ENCODE data around the gene MED15.

MED15 gene

DNA sequence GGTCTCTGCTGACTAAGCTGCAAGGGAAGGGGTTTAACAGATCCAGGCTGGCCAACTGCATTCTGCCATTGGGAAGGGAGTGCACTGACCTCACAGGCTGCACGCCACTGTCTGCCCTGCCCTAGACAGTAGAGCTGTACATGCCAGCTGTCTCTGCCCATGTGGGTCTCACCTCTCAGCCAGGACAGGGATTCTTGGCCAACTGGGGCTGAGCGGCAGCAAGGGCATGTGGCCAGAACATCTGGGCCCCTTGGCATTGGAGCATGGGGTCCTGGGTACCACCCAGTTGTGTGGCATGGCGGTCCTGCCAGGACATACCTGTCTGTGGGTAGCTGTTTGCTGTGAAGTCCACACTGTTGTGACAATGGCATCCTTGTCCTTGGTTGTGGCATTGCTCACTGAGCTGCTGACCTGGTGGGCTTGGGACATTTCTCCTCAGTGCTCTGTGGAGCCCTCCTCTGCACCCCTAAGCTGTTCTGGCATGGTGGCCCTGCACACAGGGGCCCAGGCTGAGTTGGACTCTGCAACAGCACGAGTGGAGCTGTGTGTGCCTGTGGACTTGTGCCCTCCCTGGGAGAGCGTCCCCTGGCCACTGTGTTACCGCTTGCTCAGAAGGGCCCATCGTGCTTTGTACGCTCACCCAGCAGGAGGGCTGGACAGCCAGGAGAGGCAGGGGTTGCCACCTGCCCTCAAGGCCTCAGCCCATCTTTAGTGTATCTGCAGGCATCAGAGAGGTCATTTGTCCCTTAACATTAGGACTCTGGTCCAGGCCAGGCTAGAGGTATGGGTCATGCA is 46.7 kb downstream of the MED15 start:
- no peak for DNase-seq

DNA sequence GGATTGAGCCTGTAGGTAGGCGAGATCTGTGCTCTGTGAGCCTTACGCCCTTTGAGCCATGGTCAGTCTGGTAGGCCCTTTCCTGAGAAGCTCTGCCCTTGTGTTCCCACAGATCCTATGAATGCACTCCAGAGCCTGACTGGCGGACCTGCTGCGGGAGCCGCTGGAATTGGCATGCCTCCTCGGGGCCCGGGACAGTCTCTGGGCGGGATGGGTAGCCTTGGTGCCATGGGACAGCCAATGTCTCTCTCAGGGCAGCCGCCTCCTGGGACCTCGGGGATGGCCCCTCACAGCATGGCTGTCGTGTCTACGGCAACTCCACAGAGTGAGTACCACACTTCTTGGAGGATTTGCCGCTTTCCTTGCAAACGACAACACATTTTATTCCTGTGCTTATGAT is 47.4 kb downstream of the MED15 start:
- no peak for DNase-seq

DNA sequence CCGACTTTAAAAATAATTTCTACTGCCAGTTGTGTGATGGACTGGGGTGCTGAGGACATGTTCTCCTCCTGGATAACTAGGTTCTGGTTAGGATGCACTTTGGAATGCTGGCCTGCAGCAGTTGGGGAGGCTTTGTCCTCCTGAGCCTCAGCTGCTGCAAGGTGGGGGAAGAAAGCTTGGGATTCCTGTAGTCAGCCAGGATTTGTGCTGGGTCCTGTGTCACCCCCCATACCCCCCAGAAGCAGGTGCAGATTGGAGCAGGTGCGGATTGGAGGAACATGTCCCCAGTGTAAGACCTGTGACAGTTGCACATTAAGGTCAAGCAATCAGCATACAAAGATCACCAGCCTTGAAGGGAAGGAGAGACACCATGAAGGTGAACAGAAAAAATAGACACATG is 51.1 kb downstream of the MED15 start:
- DNase-seq = no peak

DNA sequence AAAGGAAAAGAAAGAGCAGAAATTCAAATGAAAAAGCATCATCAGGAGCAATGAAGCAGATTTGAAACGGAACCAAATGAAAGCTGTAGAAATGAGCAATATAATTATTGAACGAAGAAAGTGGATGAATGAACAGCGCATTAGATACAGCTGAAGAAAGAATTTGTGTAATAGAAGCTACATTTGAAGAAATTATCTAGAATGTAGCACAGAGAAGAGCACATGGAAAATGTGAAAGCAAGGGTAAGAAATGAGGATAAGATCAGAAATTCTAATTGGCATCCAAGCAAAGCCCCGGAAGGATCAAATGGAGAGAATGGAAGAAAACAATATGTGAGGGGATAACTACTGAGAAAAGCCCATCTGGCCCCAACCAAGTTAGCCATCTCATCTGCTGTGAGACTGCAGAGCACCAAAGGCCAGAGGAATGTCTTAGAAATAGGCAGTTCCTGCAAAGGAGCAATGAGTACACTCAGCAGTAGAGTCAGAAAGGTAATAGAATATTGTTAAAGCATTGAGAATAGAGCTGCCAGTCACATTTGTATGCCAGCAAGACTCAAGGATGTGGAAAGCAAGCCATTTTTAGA is 51.9 kb downstream of the MED15 start:
- no peak for DNase-seq

DNA sequence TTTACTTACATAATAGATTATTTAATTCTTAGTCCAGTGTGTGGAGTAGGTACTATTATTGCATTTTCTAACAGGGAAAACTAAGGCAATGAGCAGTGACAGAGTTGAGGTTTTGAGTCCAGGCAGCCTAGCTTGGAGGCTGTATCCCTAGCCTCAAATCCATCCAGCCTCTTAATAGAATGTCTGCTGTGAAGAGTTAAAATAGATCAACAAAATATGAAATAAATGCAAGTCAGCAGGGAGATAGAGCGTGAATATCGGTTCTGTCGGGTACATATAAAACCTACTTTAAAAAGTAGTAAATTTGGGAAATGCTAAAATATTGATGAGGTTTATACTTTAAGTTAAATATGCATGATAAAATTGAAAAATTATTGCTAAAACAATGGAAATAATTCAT is 53.3 kb downstream of the MED15 start:
- no peak for DNase-seq

DNA sequence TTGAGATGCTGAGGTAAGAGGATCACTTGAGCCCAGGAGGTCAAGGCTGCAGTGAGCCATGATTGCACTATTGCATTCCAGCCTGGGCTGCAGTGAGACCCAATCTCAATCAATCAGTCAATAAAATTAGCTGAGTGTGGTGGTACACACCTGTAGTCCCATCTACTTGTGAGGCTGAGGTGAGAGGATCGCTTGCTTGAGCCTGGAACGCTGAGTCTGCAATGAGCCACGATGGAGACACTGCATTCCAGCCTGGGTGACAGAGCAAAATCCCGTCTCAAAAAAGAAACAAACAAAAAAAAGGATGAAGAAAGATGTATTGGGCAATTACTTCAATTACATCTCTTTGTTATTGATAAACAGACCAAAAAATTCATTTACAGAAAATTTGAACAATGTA is 54.5 kb downstream of the MED15 start:
- DNase-seq = no peak

DNA sequence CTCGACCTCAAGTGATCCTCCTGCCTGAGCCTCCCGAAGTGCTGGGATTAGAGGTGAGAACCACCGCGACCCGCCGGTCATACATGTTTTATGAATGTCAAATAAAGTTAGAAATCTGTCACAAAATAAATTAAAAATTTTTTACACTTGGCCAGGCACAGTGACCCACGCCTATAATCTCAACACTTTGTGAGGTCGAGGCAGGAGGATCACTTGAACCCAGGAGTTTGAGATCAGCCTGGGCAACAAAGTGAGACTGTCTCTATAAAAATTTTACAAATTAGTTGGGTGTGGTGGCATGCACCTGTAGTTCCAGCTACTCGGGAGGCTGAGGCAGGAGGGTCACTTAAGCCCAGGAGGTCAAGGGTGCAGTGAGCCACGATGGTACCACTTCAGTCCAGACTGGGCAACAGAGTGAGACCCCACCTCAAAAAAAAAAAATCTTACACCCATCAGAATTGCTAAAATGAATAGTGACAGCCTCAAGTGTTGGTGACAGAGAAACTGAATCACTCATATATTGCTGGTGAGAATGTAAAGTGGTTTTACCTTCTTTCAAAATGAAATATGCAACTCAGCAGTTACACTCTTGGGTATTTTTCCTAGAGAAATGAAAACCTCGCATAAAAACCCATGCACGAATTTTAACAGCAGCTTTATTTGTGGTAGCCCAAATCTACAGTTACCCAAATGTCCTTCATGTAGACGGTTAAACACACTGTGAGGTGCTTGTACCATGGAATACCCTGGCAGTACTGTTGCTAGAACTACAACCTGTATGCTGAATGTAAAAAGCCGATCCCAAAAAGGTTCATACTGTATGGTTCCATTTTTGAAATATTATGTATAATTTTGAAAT is 55.4 kb downstream of the MED15 start:
- DNase-seq = no peak

DNA sequence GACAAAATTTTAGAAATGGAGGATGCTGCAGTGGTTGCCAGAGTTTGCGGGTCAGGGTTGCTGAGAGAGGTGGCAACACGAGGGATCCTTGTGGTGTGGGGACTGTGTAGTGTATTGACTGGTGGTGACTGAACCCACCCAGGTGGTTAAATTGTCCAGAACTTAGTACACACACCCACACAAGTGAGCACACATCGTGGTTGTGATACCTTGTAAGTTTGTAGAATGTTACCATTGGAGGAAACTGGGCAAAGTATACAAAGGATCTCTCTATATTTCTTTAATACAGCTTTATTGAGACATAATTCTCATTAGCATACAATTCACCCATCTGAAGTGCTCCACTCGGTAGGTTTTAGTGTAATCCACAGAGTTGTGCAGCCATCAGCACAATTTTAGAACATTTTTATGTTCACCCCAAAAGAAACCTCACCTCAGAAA is 56.1 kb downstream of the MED15 start:
- no peak for DNase-seq

DNA sequence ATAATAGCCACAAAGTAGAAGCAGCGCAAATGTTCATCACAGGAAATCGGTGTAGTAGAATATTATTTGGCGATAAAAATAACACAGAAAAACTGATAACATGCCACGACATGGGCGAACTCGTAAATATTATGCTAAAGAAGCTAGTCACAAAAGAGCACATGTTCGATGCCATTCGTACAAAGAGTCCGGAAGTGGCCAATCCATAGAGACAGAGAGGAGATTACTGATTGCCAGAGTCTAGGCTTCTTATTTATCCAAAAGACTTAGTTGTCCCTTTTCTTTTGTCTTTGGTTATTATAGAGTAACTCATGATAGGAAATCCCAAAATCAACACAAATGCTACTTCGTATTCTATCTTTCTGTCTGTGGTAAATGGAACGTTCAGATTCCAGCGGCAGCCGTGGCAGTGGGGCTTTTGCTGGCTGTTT is 56.5 kb downstream of the MED15 start:
- DNase-seq = no peak

DNA sequence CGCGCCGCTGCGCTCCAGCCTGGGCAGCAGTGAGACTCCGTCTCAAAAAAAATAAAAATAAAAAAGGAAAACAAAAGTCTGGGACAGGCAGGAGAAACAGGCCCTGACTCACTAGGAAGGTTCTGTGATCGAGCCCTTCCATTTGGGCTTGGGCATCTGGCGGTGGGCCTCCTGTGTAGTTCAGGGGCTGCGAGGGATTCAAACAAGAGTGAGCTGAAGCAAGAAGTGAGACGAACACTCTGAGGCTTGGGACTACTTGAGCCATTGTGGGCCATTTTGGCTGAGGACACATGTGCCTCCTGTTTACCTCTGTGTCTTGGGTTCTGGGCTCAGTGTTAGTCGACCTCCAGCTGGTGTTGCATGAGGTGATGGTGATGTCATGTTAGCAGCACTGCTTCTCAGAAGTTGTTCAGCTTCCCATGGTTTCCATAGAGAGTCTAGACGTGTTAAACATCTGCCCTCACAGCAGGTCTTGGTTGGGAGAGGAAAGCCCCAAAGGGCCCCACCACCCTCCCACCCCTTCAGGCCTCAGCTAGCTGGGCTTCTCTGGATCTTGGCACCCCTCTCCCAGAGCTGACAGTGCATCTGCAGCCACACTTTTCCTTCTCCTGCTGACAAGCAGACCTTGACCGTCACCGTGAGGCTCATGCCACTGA is 57.8 kb downstream of the MED15 start:
- DNase-seq = no peak

DNA sequence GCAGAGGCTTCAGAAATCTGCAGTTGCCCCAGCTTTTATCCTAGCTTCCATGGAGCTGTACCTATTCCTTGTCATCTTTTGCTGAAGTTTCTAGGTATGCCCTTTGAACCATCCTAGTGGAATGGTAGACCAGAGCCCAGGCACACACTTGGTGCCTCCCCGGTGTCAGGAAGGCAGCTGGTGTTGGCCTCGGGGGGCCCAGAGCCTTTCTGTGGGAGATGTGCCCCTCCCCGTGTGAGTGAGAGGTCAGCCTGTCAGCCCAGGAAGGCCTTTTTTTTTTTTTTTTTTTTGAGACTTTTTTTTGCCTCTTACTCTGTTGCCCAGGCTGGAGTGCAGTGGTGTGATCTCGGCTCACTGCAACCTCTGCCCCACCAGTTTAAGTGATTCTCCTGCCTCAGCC is 58.4 kb downstream of the MED15 start:
- no peak for DNase-seq

DNA sequence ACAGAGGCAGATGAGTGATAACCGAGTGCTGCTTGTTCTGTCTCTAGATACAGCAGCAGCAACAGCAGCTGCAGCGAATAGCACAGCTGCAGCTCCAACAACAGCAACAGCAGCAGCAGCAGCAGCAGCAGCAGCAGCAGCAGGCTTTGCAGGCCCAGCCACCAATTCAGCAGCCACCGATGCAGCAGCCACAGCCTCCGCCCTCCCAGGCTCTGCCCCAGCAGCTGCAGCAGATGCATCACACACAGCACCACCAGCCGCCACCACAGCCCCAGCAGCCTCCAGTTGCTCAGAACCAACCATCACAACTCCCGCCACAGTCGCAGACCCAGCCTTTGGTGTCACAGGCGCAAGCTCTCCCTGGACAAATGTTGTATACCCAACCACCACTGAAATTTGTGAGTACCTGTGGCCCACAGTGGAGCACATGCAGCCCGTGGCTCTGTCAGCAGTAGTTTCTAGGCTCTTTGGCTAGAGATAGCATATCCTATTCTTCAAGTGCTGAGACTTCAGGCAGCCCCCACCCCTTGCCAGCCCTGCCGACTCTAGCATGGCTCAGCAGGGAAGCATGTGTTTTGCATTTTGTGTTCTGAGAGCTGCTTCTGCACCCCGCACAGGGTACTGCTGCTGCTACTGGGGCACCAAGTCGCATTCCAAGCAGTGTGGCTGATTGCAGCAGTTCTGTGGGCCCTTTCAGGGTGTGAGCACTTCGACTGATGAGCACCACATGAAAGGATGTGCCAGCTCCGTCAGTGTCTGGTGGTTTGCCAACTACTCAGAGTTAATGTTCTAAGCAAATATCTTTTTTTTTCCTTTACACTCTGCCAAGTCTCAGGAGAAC is 59.2 kb downstream of the MED15 start:
- peak; percentile 53 for DNase-seq

DNA sequence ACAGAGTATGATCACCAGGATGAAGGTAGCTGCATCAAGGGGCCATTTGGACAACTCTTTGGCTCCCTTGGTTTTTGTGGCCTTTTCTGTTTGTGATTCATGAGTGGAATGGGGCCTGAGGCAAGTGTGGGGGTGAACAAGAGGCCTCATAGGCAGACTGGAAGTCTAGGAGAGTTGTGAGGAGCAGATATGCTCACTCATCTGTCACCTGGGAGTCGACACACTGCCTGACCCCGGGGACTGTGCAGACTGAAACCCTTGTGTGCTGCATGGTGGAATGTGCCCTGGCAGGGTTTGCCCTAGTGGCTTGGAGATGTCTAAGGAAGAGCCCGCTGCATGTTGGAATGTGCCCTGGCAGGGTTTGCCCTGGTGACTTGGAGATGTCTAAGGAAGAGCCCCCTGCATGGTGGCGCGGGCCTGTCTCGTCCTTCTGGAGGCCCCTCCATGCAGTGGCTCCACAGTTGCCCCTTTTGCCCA is 60.0 kb downstream of the MED15 start:
- no peak for DNase-seq

DNA sequence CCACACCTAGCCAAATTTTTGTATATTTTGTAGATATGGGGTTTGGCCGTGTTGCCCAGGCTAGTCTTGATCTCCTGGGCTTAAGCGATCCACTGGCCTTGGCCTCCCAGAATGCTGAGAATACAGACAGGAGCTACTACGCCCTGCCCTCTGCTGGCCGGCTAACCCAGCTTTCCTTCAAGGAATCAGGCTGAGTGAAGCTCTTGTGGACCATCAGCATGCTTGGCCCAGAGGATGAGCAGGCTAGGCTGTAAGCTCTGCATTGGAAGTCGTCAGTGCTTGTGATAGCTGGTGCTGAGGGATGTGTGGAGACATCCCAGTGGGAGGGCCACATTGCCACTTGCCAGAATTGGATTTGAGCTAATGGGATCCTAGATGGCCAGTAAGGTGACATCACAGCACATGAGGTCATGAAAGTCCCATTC is 60.6 kb downstream of the MED15 start:
- DNase-seq = no peak

DNA sequence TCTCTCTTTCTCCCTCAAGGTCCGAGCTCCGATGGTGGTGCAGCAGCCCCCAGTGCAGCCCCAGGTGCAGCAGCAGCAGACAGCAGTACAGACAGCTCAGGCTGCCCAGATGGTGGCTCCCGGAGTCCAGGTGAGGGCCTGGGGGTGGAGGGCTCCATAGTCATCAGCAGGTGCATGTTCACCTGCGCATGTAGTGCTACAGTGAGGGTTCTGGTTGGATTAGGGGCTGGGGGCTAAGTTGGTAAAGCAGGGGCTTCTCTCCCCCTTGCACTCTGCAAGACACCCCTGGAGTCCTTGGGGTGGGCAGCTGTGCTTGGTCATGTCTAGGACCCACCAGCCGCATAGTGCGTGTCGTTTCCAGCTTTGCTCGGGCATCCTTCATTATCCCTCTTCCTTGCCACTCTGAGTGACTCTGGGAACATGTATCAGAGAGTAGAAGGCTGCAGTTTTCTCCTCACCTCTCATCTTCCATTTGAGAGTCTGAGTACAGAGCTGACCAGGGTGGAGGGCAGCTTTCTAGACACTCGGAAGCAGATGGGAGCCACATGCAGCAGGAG is 61.2 kb downstream of the MED15 start:
- no peak for DNase-seq

DNA sequence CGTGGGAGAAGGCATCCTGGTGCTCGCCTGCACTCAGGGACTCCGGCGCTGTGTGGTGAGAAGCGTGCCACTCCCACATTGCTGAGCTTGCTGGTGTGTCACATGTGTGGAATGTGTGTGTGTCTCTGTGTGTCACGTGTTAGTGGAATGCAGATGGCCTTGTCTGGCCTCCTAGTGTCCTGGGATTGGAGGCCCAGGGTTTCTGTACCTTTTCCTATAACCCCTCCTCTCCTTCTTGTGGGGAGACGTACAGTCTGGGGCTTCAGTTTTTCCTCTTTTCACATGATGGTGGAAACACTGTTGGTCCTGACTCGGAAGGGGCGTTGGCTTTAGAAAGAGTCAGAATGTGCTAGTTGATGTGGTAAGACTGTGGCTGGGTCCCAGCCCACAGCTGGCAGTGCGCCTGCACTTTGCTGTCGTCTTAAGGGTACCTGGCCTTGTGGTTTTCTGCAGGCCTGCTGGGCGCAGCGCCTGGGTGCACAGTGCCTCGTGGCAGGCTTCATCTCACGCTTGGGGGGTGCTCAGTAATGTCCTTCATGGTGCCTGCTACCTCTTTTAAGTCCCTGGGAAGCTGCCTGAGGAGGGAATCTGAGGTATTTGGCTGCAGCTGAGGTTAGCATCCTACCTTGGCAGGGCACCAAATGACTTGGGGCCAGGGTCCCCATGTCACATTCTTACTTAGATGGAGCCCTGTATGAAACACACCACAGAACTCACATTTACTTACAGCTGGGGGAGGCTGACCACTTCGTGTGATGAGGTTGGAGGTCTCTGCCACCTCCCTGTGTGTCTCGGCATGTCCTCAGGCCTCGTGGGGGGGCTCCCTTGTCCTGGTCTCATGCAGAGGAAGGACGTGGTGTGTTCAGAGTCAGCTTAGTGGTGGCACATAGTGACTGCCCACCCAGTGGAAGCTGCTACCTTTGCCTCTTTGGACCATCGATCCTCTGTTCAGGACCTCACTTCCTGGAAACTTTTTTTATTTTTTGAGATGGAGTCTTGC is 61.9 kb downstream of the MED15 start:
- DNase-seq = peak; percentile 75

DNA sequence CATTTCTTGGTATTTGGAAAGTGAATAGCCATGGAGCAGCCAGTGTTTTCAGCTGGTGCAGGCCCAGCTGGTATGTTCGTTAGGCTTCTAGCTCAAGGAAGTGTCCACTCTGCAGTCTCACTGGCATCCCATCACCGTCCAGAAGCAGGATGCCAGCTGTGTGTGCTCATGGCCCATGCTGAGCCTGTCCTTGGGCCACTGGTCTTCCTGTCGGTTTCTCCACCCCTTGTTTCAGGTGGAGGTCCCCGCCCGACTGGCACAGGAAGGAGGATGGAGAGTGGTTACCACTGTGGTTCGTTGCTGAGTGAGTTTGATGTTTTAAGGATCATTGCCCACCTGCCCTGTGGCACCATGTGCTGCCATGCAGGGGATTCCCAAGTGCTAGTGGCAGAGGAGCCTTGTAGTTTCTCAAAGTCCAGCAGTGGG is 63.7 kb downstream of the MED15 start:
- DNase-seq = no peak

DNA sequence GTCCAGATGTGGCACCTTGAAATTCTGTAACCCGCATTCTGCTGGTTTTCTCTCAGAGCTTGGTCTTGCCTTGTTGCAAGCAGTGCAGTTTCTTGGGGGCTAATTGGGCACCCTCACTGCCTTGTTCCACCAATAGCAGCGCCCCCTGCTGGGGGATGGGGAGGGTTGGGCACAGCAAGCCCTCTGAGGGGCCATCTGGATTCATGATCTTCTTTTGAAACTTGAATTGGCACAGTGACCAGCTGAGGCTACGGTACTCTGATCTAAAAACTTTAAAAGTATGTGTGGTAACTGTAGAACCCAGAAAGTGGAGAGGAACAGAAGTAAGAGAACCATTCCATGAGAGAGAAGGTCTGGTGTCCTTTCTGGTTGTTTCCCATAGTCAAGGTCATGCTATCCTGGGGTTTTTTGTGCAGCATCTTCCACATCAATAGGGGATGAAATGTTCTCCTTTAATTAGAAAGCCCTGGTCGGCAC is 64.2 kb downstream of the MED15 start:
- peak; percentile 70 for DNase-seq

DNA sequence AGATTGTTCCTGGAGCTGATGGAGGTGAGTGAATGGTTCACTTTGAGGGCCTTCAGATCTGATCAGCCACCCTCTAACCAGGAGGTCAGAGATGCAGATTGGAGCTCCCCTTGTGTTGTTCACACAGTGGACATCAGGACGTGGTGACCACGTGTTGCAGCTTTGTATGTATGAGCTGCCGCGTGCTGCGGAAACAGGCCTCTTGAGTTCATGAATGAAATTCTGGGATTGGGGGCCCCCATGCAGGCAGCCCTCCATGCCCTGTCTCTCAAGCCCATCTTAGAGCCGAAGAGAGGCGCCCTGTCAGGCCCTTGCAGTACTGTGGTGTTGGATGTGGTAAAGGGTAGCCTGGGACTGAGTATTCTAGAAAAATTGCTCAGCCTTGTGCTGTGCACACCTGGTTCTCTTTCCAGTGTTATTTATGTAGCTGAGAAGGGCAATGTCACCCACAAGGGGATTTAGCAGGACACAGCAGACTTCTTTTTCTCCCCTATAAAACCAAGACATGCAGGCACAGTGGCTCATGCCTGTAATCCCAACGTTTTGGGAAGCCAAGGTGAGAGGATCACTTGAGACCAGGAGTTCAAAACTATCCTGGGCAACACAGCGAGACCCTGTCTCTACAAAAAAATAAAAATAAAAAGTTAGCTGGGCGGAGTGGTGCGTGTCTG is 64.9 kb downstream of the MED15 start:
- DNase-seq = no peak

All from activated naive CD4-positive, alpha-beta T cell treated with Interleukin-2 at 50 U/mL for 16 hours (primary cell).